GM18505 (cell line): ENCODE results near the gene SIPA1L3.

Experiments
- ATAC-seq: cut with Tn5 transposase; IDR thresholded peaks from one replicate; pipeline ENCODE4 v1.9.1; 2021; ENCODE audit not compliant: unreplicated experiment
- POLR2A ChIP-seq: IDR thresholded peaks from 4 replicates; pipeline ENCODE4 v1.6.1; 2011; ENCODE audit warnings: borderline replicate concordance; ENCODE audit not compliant: insufficient read depth, insufficient read length; ENCODE audit errors: extremely low read depth

The SIPA1L3 gene

GRCh38 chr19:37943480-37943879, 36.5 kb downstream of the SIPA1L3 start:
- ATAC-seq, result no peak
- TF ChIP-seq POLR2A, result no peak

- no peak for TF ChIP-seq POLR2A
- no peak for ATAC-seq
Measured at GRCh38 chr19:37946132-37946531, 39.1 kb downstream of the SIPA1L3 start.

- ATAC-seq, result no peak
- TF ChIP-seq POLR2A, result no peak
Measured at GRCh38 chr19:37947778-37948177, 40.8 kb downstream of the SIPA1L3 start.

- no peak for ATAC-seq
Measured at GRCh38 chr19:37948362-37948761, 41.4 kb downstream of the SIPA1L3 start.

GRCh38 chr19:37950471-37951175, 43.6 kb downstream of the SIPA1L3 start:
- ATAC-seq, result no peak
- TF ChIP-seq POLR2A, result no peak

More at GRCh38 chr19:37948362-37948761, 41.4 kb downstream of the SIPA1L3 start:
- TF ChIP-seq POLR2A, result no peak

GRCh38 chr19:37951816-37952210, 44.8 kb downstream of the SIPA1L3 start:
- TF ChIP-seq POLR2A, result no peak
- ATAC-seq, result no peak

GRCh38 chr19:37953171-37953917, 46.3 kb downstream of the SIPA1L3 start:
- TF ChIP-seq POLR2A, result no peak
- no peak for ATAC-seq

- TF ChIP-seq POLR2A, result no peak
- ATAC-seq, result no peak
Measured at GRCh38 chr19:37953918-37954303, 46.9 kb downstream of the SIPA1L3 start.

- ATAC-seq, result no peak
- no peak for TF ChIP-seq POLR2A
Measured at GRCh38 chr19:37954421-37954874, 47.4 kb downstream of the SIPA1L3 start.

- no peak for ATAC-seq
- TF ChIP-seq POLR2A, result no peak
Measured at GRCh38 chr19:37955986-37956385, 49.0 kb downstream of the SIPA1L3 start.

- no peak for TF ChIP-seq POLR2A
- ATAC-seq, result no peak
Measured at GRCh38 chr19:37957176-37957575, 50.2 kb downstream of the SIPA1L3 start.

GRCh38 chr19:37959665-37960114, 52.7 kb downstream of the SIPA1L3 start:
- TF ChIP-seq POLR2A, result no peak
- ATAC-seq, result no peak

GRCh38 chr19:37961198-37961597, 54.2 kb downstream of the SIPA1L3 start:
- no peak for ATAC-seq
- no peak for TF ChIP-seq POLR2A
